Keratinocyte (primary cell): ENCODE measurements around the gene VARS1. TPM values are rescaled to one million over a fixed set of nuclear protein-coding genes. Genes with fewer than 3 reads are reported as not detected.

ENCODE experiments used
- DNase-seq: peaks from one replicate; pipeline ENCODE4 v3.0.0-alpha.2; 2011; ENCODE audit warnings: low read depth, missing footprints, low spot score
- FAIRE-seq: peaks from 2 replicates; lab custom pipeline; 2011; peaks lifted over from hg19 to GRCh38; lab: Jason Lieb, UNC
- H2AFZ ChIP-seq: 2 replicates; pipeline ENCODE4 v1.6.0; 2012; ENCODE audit warnings: low read length, control low read depth, inconsistent platforms; ENCODE audit not compliant: control insufficient read depth
- H3K27ac ChIP-seq: 2 replicates; pipeline ENCODE4 v1.5.1; 2011; ENCODE audit warnings: low read length; ENCODE audit not compliant: control insufficient read depth, insufficient read depth
- H3K27me3 ChIP-seq: 3 replicates; pipeline ENCODE4 v1.6.0; 2011; ENCODE audit warnings: low read length; ENCODE audit not compliant: control insufficient read depth, insufficient read depth; ENCODE audit errors: extremely low read depth
- H3K36me3 ChIP-seq, 2 experiments: 2 replicates in 1 of 2; 3 replicates in 1 of 2; pipeline ENCODE4 v1.5.1; 2011; ENCODE audit warnings: low read length in 2 of 2, mild to moderate bottlenecking in 1 of 2; ENCODE audit not compliant: control insufficient read depth in 2 of 2, insufficient read depth in 2 of 2; ENCODE audit errors: extremely low read depth in 1 of 2
- H3K4me1 ChIP-seq: 3 replicates; pipeline ENCODE4 v1.5.1; 2011; ENCODE audit warnings: low read length; ENCODE audit not compliant: control insufficient read depth, insufficient read depth; ENCODE audit errors: extremely low read depth
- H3K4me2 ChIP-seq: 3 replicates; pipeline ENCODE4 v1.6.0; 2011; ENCODE audit warnings: low read depth, low read length; ENCODE audit not compliant: control insufficient read depth, insufficient read depth; ENCODE audit errors: extremely low read depth
- H3K4me3 ChIP-seq, 3 experiments: fragments of 200-600 bp in 1 of 3; sonication (generic) in 1 of 3; 2 replicates in 2 of 3; 3 replicates in 1 of 3; pipeline ENCODE4 v1.5.1; 2011 to 2016; ENCODE audit warnings: low read length in 3 of 3, mild to moderate bottlenecking in 3 of 3, control low read depth in 2 of 3, inconsistent platforms in 1 of 3, low read depth in 1 of 3, mixed read lengths in 1 of 3, mixed run types in 1 of 3, moderate library complexity in 1 of 3; ENCODE audit not compliant: control insufficient read depth in 2 of 3, insufficient read depth in 2 of 3; ENCODE audit errors: extremely low read depth in 1 of 3
- H3K79me2 ChIP-seq: 2 replicates; pipeline ENCODE4 v1.6.0; 2012; ENCODE audit warnings: low read length; ENCODE audit not compliant: control insufficient read depth, insufficient read depth
- H3K9ac ChIP-seq: 3 replicates; pipeline ENCODE4 v1.6.0; 2011; ENCODE audit warnings: low read length; ENCODE audit not compliant: control insufficient read depth, insufficient read depth; ENCODE audit errors: extremely low read depth
- H3K9me1 ChIP-seq: 3 replicates; pipeline ENCODE4 v1.6.0; 2011; ENCODE audit warnings: low read length; ENCODE audit not compliant: control insufficient read depth, insufficient read depth; ENCODE audit errors: extremely low read depth
- H3K9me3 ChIP-seq: 2 replicates; pipeline ENCODE4 v1.5.1; 2012; ENCODE audit warnings: low read depth, low read length; ENCODE audit not compliant: control insufficient read depth
- H4K20me1 ChIP-seq: 3 replicates; pipeline ENCODE4 v1.6.0; 2011; ENCODE audit warnings: low read length; ENCODE audit not compliant: control insufficient read depth, insufficient read depth; ENCODE audit errors: extremely low read depth
- EZH2 ChIP-seq: IDR thresholded peaks from one replicate; pipeline ENCODE4 v1.6.1; 2012; ENCODE audit warnings: inconsistent platforms, mild to moderate bottlenecking, low read length, moderate library complexity
- dilution Hi-C: fragments of 300-500 bp; cut with MboI; formaldehyde crosslinking; loops from one replicate; pipeline ENCODE4 v1.7.0; 2020; ENCODE audit warnings: low sequenced_read_pairs; ENCODE audit not compliant: extremely low pct_ligation_motif_present
- polyA plus RNA-seq, 5 experiments: library from polyadenylated mRNA; depleted of rRNA in 3 of 5; stranded (reverse) in 3 of 5; stranded (forward) in 1 of 5; unstranded in 1 of 5; fragments of >200 nt; gene quantifications; 1 replicate in 1 of 5; 2 replicates in 3 of 5; 3 replicates in 1 of 5; pipeline versions ENCODE4 v1.2.1 to v1.2.3, GENCODE V29; 2011 to 2012; ENCODE audit warnings: missing spikeins in 2 of 5, low read depth in 1 of 5, low replicate concordance in 1 of 5
- TF ChIP-seq, protein P1 (sequence below), 3 experiments: IDR thresholded peaks in 1 of 3; conservative IDR thresholded peaks in 1 of 3; optimal IDR thresholded peaks in 1 of 3; 2 replicates in 2 of 3; 3 replicates in 1 of 3; pipeline versions ENCODE3 to v1.5.1; 2011; ENCODE audit warnings: low read length in 3 of 3, mild to moderate bottlenecking in 3 of 3, moderate library complexity in 2 of 3, control low read depth in 1 of 3, inconsistent platforms in 1 of 3; ENCODE audit not compliant: insufficient read depth in 2 of 3; ENCODE audit errors: extremely low read depth in 1 of 3

The VARS1 gene
- polyA plus RNA-seq, 1 donor (not counting 4 experiments of a cell fraction or from before 2014, with no cell fraction given): 26.3 TPM

DNA sequence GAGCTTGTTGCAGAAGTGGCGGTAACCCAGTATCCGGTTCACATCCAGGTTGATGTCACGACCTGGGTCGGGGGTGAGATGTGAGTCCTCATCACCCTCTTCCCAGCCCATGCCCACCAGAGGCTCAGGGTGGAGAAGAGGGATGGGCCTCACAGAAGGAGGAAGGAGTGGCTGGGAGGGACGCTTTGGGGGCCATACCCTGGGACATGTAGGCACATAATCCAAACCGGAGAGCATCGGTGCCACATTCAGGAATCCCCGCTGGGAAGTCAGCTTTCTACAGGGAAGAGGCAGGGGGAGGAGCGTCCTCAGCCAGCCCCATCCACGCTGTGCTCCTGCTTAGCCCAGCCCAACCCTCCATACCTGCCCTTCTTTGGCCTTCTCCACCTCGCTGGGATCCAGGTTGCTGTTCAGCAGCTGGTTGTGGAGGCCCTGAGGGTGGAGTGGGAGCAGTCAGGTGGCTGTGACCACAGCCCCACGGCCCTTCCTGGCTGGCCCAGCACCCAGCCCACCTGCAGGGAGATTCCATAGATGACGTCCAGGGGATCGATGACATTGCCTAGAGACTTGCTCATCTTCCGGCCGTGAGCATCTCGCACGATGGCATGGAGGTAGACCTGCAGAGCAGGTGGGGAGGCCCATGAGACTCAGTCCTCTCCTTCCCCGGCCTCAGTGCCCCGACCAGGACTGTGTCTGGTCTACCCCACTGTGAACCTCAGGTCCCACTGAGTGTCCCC is 14.9 kb downstream of the VARS1 start:
- FAIRE-seq: no peak
- no peaks in the 10 kb centered on the region for H3K9me3 ChIP-seq
- H2AFZ ChIP-seq: no peak overlapping the region
- no peaks in the 10 kb centered on the region for H4K20me1 ChIP-seq
- H3K27me3 ChIP-seq: no peaks in the 10 kb centered on the region
- no peak overlapping the region for H3K4me2 ChIP-seq
- H3K9ac ChIP-seq: no peak overlapping the region
- no peaks in the 10 kb centered on the region for H3K79me2 ChIP-seq
- H3K4me3 ChIP-seq: no peak overlapping the region
- peaks cover 30 to 56% of the 10 kb centered on the region in 2 experiments for H3K36me3 ChIP-seq
- H3K4me1 ChIP-seq: peaks cover 18% of the 10 kb centered on the region
- no peak for DNase-seq
- dilution Hi-C loops: no loop called here
- TF ChIP-seq EZH2: no peak
- TF ChIP-seq, protein P1, sequence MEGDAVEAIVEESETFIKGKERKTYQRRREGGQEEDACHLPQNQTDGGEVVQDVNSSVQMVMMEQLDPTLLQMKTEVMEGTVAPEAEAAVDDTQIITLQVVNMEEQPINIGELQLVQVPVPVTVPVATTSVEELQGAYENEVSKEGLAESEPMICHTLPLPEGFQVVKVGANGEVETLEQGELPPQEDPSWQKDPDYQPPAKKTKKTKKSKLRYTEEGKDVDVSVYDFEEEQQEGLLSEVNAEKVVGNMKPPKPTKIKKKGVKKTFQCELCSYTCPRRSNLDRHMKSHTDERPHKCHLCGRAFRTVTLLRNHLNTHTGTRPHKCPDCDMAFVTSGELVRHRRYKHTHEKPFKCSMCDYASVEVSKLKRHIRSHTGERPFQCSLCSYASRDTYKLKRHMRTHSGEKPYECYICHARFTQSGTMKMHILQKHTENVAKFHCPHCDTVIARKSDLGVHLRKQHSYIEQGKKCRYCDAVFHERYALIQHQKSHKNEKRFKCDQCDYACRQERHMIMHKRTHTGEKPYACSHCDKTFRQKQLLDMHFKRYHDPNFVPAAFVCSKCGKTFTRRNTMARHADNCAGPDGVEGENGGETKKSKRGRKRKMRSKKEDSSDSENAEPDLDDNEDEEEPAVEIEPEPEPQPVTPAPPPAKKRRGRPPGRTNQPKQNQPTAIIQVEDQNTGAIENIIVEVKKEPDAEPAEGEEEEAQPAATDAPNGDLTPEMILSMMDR (optimal IDR thresholded peaks at IDR 0.05 in 1 of 3, IDR thresholded peaks at IDR 0.05 in 1 of 3, conservative IDR thresholded peaks at IDR 0.05 in 1 of 3; ENCODE audit: extremely low read depth in 1 of 3, insufficient read depth in 2 of 3, low read length in 3 of 3): no peak
- H3K27ac ChIP-seq: no peak overlapping the region
- H3K9me1 ChIP-seq: no peaks in the 10 kb centered on the region

DNA sequence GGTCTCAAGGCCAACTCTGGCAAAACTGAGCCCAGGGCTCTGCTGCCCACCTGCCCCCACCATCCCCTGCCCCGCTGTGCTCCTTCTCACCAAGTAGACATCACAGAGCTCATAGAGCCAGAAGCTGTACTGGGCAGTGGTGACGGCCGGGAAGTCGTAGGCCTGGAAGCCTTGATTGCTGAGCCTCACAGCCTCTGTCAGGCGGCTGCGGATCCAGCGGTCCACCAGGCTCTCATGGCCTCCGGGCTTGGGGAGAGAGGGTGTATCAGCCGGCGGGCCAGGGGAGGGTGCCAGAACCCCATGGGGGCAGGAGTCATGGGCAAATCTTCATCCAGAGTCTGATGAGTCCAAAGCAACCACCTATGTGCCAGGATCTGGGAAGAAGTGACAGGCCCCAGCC is 15.6 kb downstream of the VARS1 start:
- Histone ChIP-seq H2AFZ (no peak overlapping the region), H3K4me1 (peaks cover 22% of the 10 kb centered on the region), H3K27ac (no peak overlapping the region), H3K36me3 (peaks cover 24 to 49% of the 10 kb centered on the region in 2 experiments), H3K79me2 (no peaks in the 10 kb centered on the region), H3K4me3 (no peak overlapping the region), H3K9ac (no peak overlapping the region), H3K9me1 (no peaks in the 10 kb centered on the region), H3K9me3 (no peaks in the 10 kb centered on the region), H4K20me1 (no peaks in the 10 kb centered on the region), H3K27me3 (no peaks in the 10 kb centered on the region), H3K4me2 (no peak overlapping the region)
- TF ChIP-seq, protein P1 (optimal IDR thresholded peaks at IDR 0.05 in 1 of 3, IDR thresholded peaks at IDR 0.05 in 1 of 3, conservative IDR thresholded peaks at IDR 0.05 in 1 of 3; ENCODE audit: extremely low read depth in 1 of 3, insufficient read depth in 2 of 3, low read length in 3 of 3): no peak
- no peak for TF ChIP-seq EZH2
- dilution Hi-C loops: no loop called here
- FAIRE-seq (no peak), DNase-seq (no peak)
